Measurements from ENCODE around the gene CARD6. TPM values are rescaled to one million over a fixed set of nuclear protein-coding genes. Genes with fewer than 3 reads are reported as not detected.
A peak's percentile ranks its signal among the peaks of the same experiment; 100 is the strongest.

CARD6 gene
- total and polyA plus RNA-seq, 2 of the 13 experiments (the other 11 are each of a cell fraction or from before 2014, with no cell fraction given): 0.33 to 1.4 TPM

DNA sequence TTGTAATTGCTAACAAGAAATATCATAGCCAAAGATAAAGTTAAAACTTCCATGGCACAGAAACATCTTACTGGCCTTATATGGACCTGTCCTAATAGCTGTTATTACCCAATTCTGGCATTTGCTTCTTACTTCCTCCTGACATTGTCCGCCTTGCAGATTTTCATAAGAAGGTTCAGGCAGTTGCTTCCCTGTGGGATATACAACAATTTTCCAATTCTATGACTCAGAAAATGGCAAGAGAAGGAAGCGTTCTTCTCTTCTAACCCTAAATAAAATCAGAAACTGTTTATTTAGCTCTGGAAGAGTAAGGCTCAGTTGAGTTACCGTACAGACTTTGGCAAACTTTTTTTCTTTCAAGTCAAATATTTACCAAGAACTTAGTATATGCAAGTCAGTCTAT lies 44.7 kb upstream of the CARD6 start:
- no peak for FAIRE-seq
- Histone ChIP-seq H3K27ac (ENCODE audit: extremely low read length, insufficient read depth, low read length) (peak overlapping the region; percentile 38), H3K36me3 (replicated peaks in 1 of 2; ENCODE audit: control insufficient read depth in 1 of 2, insufficient read depth in 2 of 2, low read length in 2 of 2) (no peaks in the 10 kb centered on the region), H4K20me1 (ENCODE audit: insufficient read depth, low read length) (peaks cover 12% of the 10 kb centered on the region), H3K27me3 (ENCODE audit: control insufficient read depth in 1 of 2, insufficient read depth in 2 of 2, low read length in 2 of 2) (no peaks in the 10 kb centered on the region; a peak in 1 of 5 replicates), H3K4me3 (replicated peaks in 1 of 3; ENCODE audit: insufficient read depth in 1 of 3, low read depth in 2 of 3, low read length in 3 of 3) (peak overlapping the region; percentile 94 to 98 (median 96); a peak in 5 of 6 replicates), H3K4me2 (ENCODE audit: low read depth, low read length) (peak overlapping the region; percentile 81), H3K79me2 (ENCODE audit: insufficient read depth, low read length) (peaks cover 60% of the 10 kb centered on the region), H2AFZ (ENCODE audit: low read length) (no peak overlapping the region), H3K9ac (ENCODE audit: insufficient read depth, low read depth, low read length) (peak overlapping the region; percentile 92; the same call in 1 of the 2 replicates), H3K4me1 (ENCODE audit: insufficient read depth, low read length) (peaks cover 65% of the 10 kb centered on the region), H3K9me3 (ENCODE audit: low read length) (no peaks in the 10 kb centered on the region)
- no peak for DNase-seq (ENCODE audit: low spot score)
- BruUV-seq (replicated peaks): no TSS peak
- ChIA-PET POLR2A (no interaction called here), CTCF (ENCODE audit: low intra/inter-chr PET ratio, low total read pairs) (no interaction called here)
- in situ Hi-C loops (cut with HindIII; ENCODE audit: extremely low pct_ligation_motif_present, low pct_unique_long_range_greater_than_20kb): no loop called here
- 19% methylated on average over 3 of the region's 3 CpGs for WGBS (ENCODE audit: low lambda C conversion rate)
- intact Hi-C loops (cut with micrococcal nuclease; ENCODE audit: unreplicated experiment): no loop called here
- no peak for ATAC-seq
- TF ChIP-seq RBM22 (optimal IDR thresholded peaks at IDR 0.05; ENCODE audit: low read length): no peak
- TF ChIP-seq, protein P1, sequence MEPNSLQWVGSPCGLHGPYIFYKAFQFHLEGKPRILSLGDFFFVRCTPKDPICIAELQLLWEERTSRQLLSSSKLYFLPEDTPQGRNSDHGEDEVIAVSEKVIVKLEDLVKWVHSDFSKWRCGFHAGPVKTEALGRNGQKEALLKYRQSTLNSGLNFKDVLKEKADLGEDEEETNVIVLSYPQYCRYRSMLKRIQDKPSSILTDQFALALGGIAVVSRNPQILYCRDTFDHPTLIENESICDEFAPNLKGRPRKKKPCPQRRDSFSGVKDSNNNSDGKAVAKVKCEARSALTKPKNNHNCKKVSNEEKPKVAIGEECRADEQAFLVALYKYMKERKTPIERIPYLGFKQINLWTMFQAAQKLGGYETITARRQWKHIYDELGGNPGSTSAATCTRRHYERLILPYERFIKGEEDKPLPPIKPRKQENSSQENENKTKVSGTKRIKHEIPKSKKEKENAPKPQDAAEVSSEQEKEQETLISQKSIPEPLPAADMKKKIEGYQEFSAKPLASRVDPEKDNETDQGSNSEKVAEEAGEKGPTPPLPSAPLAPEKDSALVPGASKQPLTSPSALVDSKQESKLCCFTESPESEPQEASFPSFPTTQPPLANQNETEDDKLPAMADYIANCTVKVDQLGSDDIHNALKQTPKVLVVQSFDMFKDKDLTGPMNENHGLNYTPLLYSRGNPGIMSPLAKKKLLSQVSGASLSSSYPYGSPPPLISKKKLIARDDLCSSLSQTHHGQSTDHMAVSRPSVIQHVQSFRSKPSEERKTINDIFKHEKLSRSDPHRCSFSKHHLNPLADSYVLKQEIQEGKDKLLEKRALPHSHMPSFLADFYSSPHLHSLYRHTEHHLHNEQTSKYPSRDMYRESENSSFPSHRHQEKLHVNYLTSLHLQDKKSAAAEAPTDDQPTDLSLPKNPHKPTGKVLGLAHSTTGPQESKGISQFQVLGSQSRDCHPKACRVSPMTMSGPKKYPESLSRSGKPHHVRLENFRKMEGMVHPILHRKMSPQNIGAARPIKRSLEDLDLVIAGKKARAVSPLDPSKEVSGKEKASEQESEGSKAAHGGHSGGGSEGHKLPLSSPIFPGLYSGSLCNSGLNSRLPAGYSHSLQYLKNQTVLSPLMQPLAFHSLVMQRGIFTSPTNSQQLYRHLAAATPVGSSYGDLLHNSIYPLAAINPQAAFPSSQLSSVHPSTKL (CRISPR knock-in tag; IDR thresholded peaks at IDR 0.05): peak; percentile 26; the same call in 1 of the 2 replicates
- 0 out of 2 replicates have a peak, but pooled peaks have one; percentile 5 for TF ChIP-seq GATAD2A (CRISPR knock-in tag; IDR thresholded peaks at IDR 0.05)
- peak; percentile 40; the same call in 1 of the 2 replicates for TF ChIP-seq CEBPB (IDR thresholded peaks at IDR 0.05; ENCODE audit: borderline replicate concordance, low read depth, low read length)
- peak; percentile 22; the same call in 1 of the 2 replicates for TF ChIP-seq SRF (IDR thresholded peaks at IDR 0.05; ENCODE audit: low read depth, low read length)
- TF ChIP-seq ZBTB21 (CRISPR knock-in tag; IDR thresholded peaks at IDR 0.05): no peak
- peak; percentile 40; the same call in 1 of the 2 replicates for TF ChIP-seq CEBPG (CRISPR knock-in tag; IDR thresholded peaks at IDR 0.05)
- TF ChIP-seq, protein P2, sequence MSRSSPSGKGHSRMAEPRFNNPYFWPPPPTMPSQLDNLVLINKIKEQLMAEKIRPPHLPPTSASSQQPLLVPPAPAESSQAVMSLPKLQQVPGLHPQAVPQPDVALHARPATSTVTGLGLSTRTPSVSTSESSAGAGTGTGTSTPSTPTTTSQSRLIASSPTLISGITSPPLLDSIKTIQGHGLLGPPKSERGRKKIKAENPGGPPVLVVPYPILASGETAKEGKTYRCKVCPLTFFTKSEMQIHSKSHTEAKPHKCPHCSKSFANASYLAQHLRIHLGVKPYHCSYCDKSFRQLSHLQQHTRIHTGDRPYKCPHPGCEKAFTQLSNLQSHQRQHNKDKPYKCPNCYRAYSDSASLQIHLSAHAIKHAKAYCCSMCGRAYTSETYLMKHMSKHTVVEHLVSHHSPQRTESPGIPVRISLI (CRISPR knock-in tag; IDR thresholded peaks at IDR 0.05; ENCODE audit: borderline replicate concordance): peak; percentile 57; the same call in 1 of the 2 replicates
- no peak for TF ChIP-seq MAFG (CRISPR knock-in tag; IDR thresholded peaks at IDR 0.05)
- TF ChIP-seq, protein P3, sequence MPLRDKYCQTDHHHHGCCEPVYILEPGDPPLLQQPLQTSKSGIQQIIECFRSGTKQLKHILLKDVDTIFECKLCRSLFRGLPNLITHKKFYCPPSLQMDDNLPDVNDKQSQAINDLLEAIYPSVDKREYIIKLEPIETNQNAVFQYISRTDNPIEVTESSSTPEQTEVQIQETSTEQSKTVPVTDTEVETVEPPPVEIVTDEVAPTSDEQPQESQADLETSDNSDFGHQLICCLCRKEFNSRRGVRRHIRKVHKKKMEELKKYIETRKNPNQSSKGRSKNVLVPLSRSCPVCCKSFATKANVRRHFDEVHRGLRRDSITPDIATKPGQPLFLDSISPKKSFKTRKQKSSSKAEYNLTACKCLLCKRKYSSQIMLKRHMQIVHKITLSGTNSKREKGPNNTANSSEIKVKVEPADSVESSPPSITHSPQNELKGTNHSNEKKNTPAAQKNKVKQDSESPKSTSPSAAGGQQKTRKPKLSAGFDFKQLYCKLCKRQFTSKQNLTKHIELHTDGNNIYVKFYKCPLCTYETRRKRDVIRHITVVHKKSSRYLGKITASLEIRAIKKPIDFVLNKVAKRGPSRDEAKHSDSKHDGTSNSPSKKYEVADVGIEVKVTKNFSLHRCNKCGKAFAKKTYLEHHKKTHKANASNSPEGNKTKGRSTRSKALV (CRISPR knock-in tag; IDR thresholded peaks at IDR 0.05): 0 out of 2 replicates have a peak, but pooled peaks have one; percentile 52
- TF ChIP-seq, protein P4, sequence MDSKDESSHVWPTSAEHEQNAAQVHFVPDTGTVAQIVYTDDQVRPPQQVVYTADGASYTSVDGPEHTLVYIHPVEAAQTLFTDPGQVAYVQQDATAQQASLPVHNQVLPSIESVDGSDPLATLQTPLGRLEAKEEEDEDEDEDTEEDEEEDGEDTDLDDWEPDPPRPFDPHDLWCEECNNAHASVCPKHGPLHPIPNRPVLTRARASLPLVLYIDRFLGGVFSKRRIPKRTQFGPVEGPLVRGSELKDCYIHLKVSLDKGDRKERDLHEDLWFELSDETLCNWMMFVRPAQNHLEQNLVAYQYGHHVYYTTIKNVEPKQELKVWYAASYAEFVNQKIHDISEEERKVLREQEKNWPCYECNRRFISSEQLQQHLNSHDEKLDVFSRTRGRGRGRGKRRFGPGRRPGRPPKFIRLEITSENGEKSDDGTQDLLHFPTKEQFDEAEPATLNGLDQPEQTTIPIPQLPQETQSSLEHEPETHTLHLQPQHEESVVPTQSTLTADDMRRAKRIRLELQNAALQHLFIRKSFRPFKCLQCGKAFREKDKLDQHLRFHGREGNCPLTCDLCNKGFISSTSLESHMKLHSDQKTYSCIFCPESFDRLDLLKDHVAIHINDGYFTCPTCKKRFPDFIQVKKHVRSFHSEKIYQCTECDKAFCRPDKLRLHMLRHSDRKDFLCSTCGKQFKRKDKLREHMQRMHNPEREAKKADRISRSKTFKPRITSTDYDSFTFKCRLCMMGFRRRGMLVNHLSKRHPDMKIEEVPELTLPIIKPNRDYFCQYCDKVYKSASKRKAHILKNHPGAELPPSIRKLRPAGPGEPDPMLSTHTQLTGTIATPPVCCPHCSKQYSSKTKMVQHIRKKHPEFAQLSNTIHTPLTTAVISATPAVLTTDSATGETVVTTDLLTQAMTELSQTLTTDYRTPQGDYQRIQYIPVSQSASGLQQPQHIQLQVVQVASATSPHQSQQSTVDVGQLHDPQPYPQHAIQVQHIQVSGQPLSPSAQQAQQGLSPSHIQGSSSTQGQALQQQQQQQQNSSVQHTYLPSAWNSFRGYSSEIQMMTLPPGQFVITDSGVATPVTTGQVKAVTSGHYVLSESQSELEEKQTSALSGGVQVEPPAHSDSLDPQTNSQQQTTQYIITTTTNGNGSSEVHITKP (CRISPR knock-in tag; IDR thresholded peaks at IDR 0.05; ENCODE audit: low read depth): no peak
- TF ChIP-seq, protein P5, sequence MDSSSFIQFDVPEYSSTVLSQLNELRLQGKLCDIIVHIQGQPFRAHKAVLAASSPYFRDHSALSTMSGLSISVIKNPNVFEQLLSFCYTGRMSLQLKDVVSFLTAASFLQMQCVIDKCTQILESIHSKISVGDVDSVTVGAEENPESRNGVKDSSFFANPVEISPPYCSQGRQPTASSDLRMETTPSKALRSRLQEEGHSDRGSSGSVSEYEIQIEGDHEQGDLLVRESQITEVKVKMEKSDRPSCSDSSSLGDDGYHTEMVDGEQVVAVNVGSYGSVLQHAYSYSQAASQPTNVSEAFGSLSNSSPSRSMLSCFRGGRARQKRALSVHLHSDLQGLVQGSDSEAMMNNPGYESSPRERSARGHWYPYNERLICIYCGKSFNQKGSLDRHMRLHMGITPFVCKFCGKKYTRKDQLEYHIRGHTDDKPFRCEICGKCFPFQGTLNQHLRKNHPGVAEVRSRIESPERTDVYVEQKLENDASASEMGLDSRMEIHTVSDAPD (CRISPR knock-in tag; IDR thresholded peaks at IDR 0.05): no peak
- TF ChIP-seq ZNF124 (CRISPR knock-in tag; IDR thresholded peaks at IDR 0.05): no peak
